Vagina (tissue), 2 donors: ENCODE data around the gene KLHL13. TPM values are rescaled to one million over a fixed set of nuclear protein-coding genes. Genes with fewer than 3 reads are reported as not detected.
"Not testable (repeated sequence)": the region's sequence is repeated elsewhere in the genome, so short reads cannot be mapped to it uniquely, and the experiment has no call there.

Source experiments
- DNase-seq, 2 donors: peaks; one replicate each; pipeline ENCODE4 v3.0.0-alpha.2; 2017; ENCODE audit errors: extremely low spot score in 2 of 2
- H3K27ac ChIP-seq: fragments of 200-600 bp; sonication (generic); one replicate; pipeline ENCODE4 v1.5.1; 2019
- H3K27me3 ChIP-seq: fragments of 200-600 bp; sonication (generic); one replicate; pipeline ENCODE4 v1.5.1; 2019
- H3K36me3 ChIP-seq, 2 donors: fragments of 200-600 bp; sonication (generic); one replicate each; pipeline ENCODE4 v1.5.1; 2017 to 2019
- H3K4me1 ChIP-seq: fragments of 200-600 bp; sonication (generic); one replicate; pipeline ENCODE4 v1.5.1; 2019
- H3K4me3 ChIP-seq, 2 donors: fragments of 200-600 bp; sonication (generic); 1 replicate in 1 of 2; 2 replicates in 1 of 2; pipeline ENCODE4 v1.5.1; 2016 to 2019
- H3K9me3 ChIP-seq: fragments of 200-600 bp; sonication (generic); one replicate; pipeline ENCODE4 v1.5.1; 2019
- POLR2A ChIP-seq, 2 donors: fragments of 450-650 bp; IDR thresholded peaks; one replicate each; pipeline ENCODE4 v1.6.1; 2017; ENCODE audit warnings: antibody characterized with exemption in 2 of 2, mild to moderate bottlenecking in 2 of 2, moderate library complexity in 2 of 2
- POLR2AphosphoS5 ChIP-seq, 2 donors: sonication (generic); formaldehyde crosslinking; IDR thresholded peaks; one replicate each; pipeline ENCODE4 v1.9.0; 2017; ENCODE audit warnings: antibody characterized with exemption in 2 of 2, mild to moderate bottlenecking in 2 of 2, low read depth in 1 of 2; ENCODE audit not compliant: insufficient read depth in 1 of 2
- intact Hi-C: fragments of 100-400 bp; cut with DNase I; formaldehyde crosslinking; loops from one replicate; pipeline ENCODE4 v1.15.1; 2023
- total RNA-seq: library from RNA; depleted of rRNA; stranded (reverse); fragments of >200 nt; gene quantifications from one replicate; pipeline ENCODE4 v1.2.3, GENCODE V29; 2016
- TF ChIP-seq, protein P1 (sequence below), 3 experiments: fragments of 450-650 bp in 2 of 3; fragments of 200-600 bp in 1 of 3; sonication (generic) in 1 of 3; IDR thresholded peaks; one replicate each; pipeline ENCODE4 v1.5.1; 2017 to 2019; ENCODE audit warnings: antibody characterized with exemption in 3 of 3, mild to moderate bottlenecking in 2 of 3, moderate library complexity in 2 of 3

The KLHL13 gene
- total RNA-seq, 1 donor from 2014 or later, result 10.6 TPM

DNA sequence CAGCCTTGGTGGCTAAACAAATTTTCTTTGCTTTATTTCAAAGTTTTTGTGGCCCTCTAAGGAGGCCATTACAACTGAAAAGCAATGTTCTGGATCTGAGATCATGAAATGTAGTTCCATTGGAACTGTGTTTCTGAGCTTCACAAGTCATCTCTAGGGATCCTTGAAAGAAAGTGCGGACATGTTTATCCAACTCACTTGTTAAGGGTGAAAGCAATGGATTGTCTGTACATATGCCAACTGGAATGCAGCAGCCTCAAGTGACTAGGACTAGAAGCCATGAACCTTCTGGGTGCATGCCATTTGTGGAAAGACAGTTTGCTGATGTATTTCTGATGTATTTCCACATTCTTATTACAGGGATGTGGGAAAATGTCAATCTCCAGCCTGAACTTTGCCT, 36.7 kb upstream of the KLHL13 start:
- Histone ChIP-seq H3K27ac (no peak overlapping the region), H3K27me3 (no peaks in the 10 kb centered on the region), H3K36me3 (no peaks in the 10 kb centered on the region), H3K4me3 (no peak overlapping the region), H3K4me1 (no peaks in the 10 kb centered on the region), H3K9me3 (no peaks in the 10 kb centered on the region)
- no peak for TF ChIP-seq POLR2AphosphoS5 (IDR thresholded peaks at IDR 0.05; ENCODE audit: insufficient read depth in 1 of 2, low read depth in 1 of 2)
- TF ChIP-seq, protein P1, sequence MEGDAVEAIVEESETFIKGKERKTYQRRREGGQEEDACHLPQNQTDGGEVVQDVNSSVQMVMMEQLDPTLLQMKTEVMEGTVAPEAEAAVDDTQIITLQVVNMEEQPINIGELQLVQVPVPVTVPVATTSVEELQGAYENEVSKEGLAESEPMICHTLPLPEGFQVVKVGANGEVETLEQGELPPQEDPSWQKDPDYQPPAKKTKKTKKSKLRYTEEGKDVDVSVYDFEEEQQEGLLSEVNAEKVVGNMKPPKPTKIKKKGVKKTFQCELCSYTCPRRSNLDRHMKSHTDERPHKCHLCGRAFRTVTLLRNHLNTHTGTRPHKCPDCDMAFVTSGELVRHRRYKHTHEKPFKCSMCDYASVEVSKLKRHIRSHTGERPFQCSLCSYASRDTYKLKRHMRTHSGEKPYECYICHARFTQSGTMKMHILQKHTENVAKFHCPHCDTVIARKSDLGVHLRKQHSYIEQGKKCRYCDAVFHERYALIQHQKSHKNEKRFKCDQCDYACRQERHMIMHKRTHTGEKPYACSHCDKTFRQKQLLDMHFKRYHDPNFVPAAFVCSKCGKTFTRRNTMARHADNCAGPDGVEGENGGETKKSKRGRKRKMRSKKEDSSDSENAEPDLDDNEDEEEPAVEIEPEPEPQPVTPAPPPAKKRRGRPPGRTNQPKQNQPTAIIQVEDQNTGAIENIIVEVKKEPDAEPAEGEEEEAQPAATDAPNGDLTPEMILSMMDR (IDR thresholded peaks at IDR 0.05), result no peak
- TF ChIP-seq POLR2A (IDR thresholded peaks at IDR 0.05), result no peak
- intact Hi-C loops, result no loop called here
- no peak for DNase-seq

DNA sequence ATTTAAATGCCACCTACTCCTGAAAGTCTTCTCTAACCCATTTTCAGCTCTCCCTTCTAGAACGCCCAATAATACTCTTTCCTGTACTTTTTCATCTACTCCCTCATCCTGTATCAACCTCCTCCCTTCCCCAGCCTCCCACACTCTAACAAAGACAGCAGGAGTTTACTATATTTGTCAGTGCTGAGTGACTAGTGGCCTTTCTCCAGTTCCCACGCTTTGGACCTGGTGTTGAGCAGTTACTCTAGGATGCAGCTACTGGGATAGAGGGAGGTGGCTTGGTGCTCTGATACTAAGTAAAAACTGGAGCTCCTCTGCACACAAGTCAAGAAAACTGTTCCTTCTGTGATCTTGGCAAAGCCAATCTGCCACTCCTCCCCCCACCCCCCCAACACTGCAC, 36.1 kb upstream of the KLHL13 start:
- DNase-seq, result no peak
- Histone ChIP-seq H3K9me3 (no peaks in the 10 kb centered on the region), H3K4me3 (no peak overlapping the region), H3K4me1 (no peaks in the 10 kb centered on the region), H3K36me3 (no peaks in the 10 kb centered on the region), H3K27me3 (no peaks in the 10 kb centered on the region), H3K27ac (no peak overlapping the region)
- intact Hi-C loops, result no loop called here
- TF ChIP-seq POLR2AphosphoS5 (IDR thresholded peaks at IDR 0.05; ENCODE audit: insufficient read depth in 1 of 2, low read depth in 1 of 2) (no peak), POLR2A (IDR thresholded peaks at IDR 0.05) (no peak)
- TF ChIP-seq, protein P1 (IDR thresholded peaks at IDR 0.05), result no peak

DNA sequence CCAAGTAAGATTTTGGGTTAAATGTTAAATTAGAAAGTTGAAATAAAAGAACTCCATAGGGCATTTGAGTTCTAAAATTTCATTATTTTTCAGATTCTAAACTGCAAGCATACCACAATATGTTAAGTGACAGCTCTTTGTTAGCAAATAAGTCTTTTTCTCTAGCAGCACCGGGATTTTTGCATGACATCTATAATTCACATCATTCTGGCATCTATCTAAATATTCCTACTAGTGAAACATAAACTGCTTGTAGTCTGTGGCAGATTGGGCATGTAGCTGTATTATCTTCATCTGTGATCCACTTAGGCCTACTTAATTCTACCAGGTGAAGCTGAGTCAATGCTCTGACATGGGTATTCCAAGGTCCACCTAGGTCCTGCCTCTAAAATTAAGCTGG, 32.1 kb upstream of the KLHL13 start:
- TF ChIP-seq POLR2AphosphoS5 (IDR thresholded peaks at IDR 0.05; ENCODE audit: insufficient read depth in 1 of 2, low read depth in 1 of 2), result no peak
- TF ChIP-seq, protein P1 (IDR thresholded peaks at IDR 0.05), result no peak
- no peak for TF ChIP-seq POLR2A (IDR thresholded peaks at IDR 0.05)
- intact Hi-C loops, result no loop called here
- no peaks in the 10 kb centered on the region for H3K27me3 ChIP-seq
- no peaks in the 10 kb centered on the region for H3K4me1 ChIP-seq
- no peak overlapping the region for H3K27ac ChIP-seq
- no peaks in the 10 kb centered on the region for H3K36me3 ChIP-seq
- no peaks in the 10 kb centered on the region for H3K9me3 ChIP-seq
- H3K4me3 ChIP-seq, result no peak overlapping the region
- DNase-seq, result no peak

DNA sequence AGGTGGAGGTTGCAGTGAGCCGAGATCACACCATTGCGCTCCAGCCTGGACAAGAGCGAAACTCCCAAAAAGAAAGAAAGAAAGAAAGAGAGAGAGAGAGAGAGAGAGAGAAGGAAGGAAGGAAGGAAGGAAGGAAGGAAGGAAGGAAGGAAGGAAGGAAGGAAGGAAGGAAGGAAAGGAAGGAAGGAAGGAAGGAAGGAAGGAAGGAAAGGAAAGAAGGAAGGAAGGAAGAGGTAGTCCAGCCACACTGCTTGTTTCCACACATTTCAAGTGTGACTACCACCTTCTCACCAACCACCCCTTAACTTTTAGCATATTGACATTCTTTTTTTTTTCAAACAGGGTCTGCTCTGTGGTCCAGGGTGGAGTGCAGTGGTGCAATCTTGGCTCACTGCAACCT, 31.2 kb upstream of the KLHL13 start:
- H3K27me3 ChIP-seq, H3K4me3 ChIP-seq, DNase-seq, H3K36me3 ChIP-seq, H3K9me3 ChIP-seq, intact Hi-C loops, H3K27ac ChIP-seq, H3K4me1 ChIP-seq: not testable (repeated sequence)

DNA sequence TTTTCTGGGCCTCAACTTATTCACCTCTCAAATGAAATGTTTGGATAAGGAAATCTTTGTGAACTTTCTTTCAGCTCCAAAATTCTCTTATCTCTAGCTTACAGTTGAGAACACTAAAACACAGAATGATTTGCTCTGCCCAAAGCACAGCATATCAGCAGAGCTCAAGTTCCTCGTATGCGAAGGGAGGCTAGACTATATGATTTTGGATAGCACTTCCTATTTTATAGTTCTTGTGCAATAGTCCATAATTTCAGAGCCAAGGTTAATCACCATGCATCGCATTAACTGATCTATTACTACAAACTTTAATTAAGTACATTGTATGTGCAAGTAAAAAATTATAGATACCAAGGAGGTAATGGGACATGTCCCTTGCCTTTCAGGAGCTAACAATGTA, 27.0 kb upstream of the KLHL13 start:
- no peak overlapping the region for H3K27ac ChIP-seq
- no peak for DNase-seq
- intact Hi-C loops, result no loop called here
- no peak overlapping the region for H3K4me3 ChIP-seq
- H3K27me3 ChIP-seq, result no peaks in the 10 kb centered on the region
- no peaks in the 10 kb centered on the region for H3K9me3 ChIP-seq
- no peaks in the 10 kb centered on the region for H3K4me1 ChIP-seq
- TF ChIP-seq POLR2A (IDR thresholded peaks at IDR 0.05), result no peak
- TF ChIP-seq, protein P1 (IDR thresholded peaks at IDR 0.05), result no peak
- TF ChIP-seq POLR2AphosphoS5 (IDR thresholded peaks at IDR 0.05; ENCODE audit: insufficient read depth in 1 of 2, low read depth in 1 of 2), result no peak
- H3K36me3 ChIP-seq, result no peaks in the 10 kb centered on the region

DNA sequence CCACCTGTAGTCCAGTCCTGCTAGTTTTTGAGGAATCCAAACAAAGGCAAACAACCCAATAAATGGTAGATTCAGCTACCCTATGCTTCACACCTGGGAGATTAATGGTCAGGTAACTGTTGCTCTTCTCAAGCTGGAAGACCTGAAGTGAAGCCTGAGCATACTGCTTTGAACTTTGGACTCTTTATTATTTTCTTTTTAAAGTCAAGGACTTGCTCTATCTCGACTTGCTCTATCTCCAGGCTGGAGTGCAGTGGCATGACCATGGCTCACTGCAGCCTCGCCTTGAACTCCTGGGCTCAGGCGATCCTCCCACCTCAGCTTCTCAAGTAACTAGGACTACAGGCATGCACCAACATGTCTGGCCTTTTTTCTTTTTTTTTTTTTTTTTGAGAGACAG, 14.7 kb upstream of the KLHL13 start:
- no peak overlapping the region for H3K4me3 ChIP-seq
- no peaks in the 10 kb centered on the region for H3K36me3 ChIP-seq
- H3K27me3 ChIP-seq, result no peaks in the 10 kb centered on the region
- no peak for DNase-seq
- H3K27ac ChIP-seq, result no peak overlapping the region
- intact Hi-C loops, result no loop called here
- no peaks in the 10 kb centered on the region for H3K4me1 ChIP-seq
- TF ChIP-seq POLR2AphosphoS5 (IDR thresholded peaks at IDR 0.05; ENCODE audit: insufficient read depth in 1 of 2, low read depth in 1 of 2) (no peak), POLR2A (IDR thresholded peaks at IDR 0.05) (no peak)
- TF ChIP-seq, protein P1 (IDR thresholded peaks at IDR 0.05), result no peak
- no peaks in the 10 kb centered on the region for H3K9me3 ChIP-seq
